ENCODE data around the gene GRK5.
"Not testable (repeated sequence)": the region's sequence is repeated elsewhere in the genome, so short reads cannot be mapped to it uniquely, and the experiment has no call there.

Gene GRK5

GRCh38 chr10:119427263-119427864, 220.0 kb downstream of the GRK5 start:
- DNase-seq: no peak

GRCh38 chr10:119428789-119429188, 221.4 kb downstream of the GRK5 start:
- DNase-seq: no peak

GRCh38 chr10:119429771-119430170, 222.4 kb downstream of the GRK5 start:
- DNase-seq: no peak

GRCh38 chr10:119431034-119431772, 223.8 kb downstream of the GRK5 start:
- no peak for DNase-seq

GRCh38 chr10:119431773-119432135, 224.4 kb downstream of the GRK5 start:
- no peak for DNase-seq

- DNase-seq: not testable (repeated sequence)
Observed at GRCh38 chr10:119434942-119435341, 227.6 kb downstream of the GRK5 start.

- DNase-seq: no peak
Observed at GRCh38 chr10:119438717-119439116, 231.3 kb downstream of the GRK5 start.

GRCh38 chr10:119439922-119440321, 232.6 kb downstream of the GRK5 start:
- no peak for DNase-seq

- DNase-seq: no peak
Observed at GRCh38 chr10:119441151-119441821, 233.9 kb downstream of the GRK5 start.

- DNase-seq: no peak
Observed at GRCh38 chr10:119441921-119442757, 234.8 kb downstream of the GRK5 start.

GRCh38 chr10:119442758-119443060, 235.3 kb downstream of the GRK5 start:
- no peak for DNase-seq

GRCh38 chr10:119443441-119443840, 236.1 kb downstream of the GRK5 start:
- DNase-seq: no peak

- no peak for DNase-seq
Observed at GRCh38 chr10:119443970-119444660, 236.7 kb downstream of the GRK5 start.

- DNase-seq: no peak
Observed at GRCh38 chr10:119444866-119445265, 237.5 kb downstream of the GRK5 start.

GRCh38 chr10:119445311-119445934, 238.1 kb downstream of the GRK5 start:
- DNase-seq: no peak

GRCh38 chr10:119445935-119446317, 238.6 kb downstream of the GRK5 start:
- DNase-seq: no peak

GRCh38 chr10:119446441-119447277, 239.3 kb downstream of the GRK5 start:
- no peak for DNase-seq

GRCh38 chr10:119447421-119447820, 240.1 kb downstream of the GRK5 start:
- DNase-seq: no peak

GRCh38 chr10:119447823-119448546, 240.6 kb downstream of the GRK5 start:
- no peak for DNase-seq
